Measurements from ENCODE around the gene BLOC1S3. TPM values are rescaled to one million over a fixed set of nuclear protein-coding genes. Genes with fewer than 3 reads are reported as not detected.

Gene BLOC1S3
- total RNA-seq, 1 donor from 2014 or later: 3.5 TPM

GRCh38 chr19:45171211-45171623, 7.4 kb upstream of the BLOC1S3 start:
- Histone ChIP-seq H3K9me3 (replicated peaks) (no peaks in the 10 kb centered on the region), H3K27me3 (ENCODE audit: low read depth) (no peaks in the 10 kb centered on the region), H3K4me1 (peaks cover 30% of the 10 kb centered on the region), H3K27ac (replicated peaks) (peak overlapping the region; percentile 72), H3K36me3 (no peaks in the 10 kb centered on the region), H3K4me3 (no peak overlapping the region)
- no peak for DNase-seq
- TF ChIP-seq CTCF (IDR thresholded peaks at IDR 0.05; ENCODE audit: borderline replicate concordance): no peak
- intact Hi-C loops (cut with micrococcal nuclease): no loop called here

- H3K4me1 ChIP-seq: peaks cover 22% of the 10 kb centered on the region
- no peak overlapping the region for H3K4me3 ChIP-seq
- H3K9me3 ChIP-seq (replicated peaks): no peaks in the 10 kb centered on the region
- no peaks in the 10 kb centered on the region for H3K27me3 ChIP-seq (ENCODE audit: low read depth)
- intact Hi-C loops (cut with micrococcal nuclease): no loop called here
- TF ChIP-seq CTCF (IDR thresholded peaks at IDR 0.05; ENCODE audit: borderline replicate concordance): no peak
- peak overlapping the region; percentile 72 for H3K27ac ChIP-seq (replicated peaks)
- no peak for DNase-seq
- no peaks in the 10 kb centered on the region for H3K36me3 ChIP-seq
Observed at GRCh38 chr19:45172173-45172572, 6.4 kb upstream of the BLOC1S3 start.

- peak overlapping the region; percentile 72 for H3K27ac ChIP-seq (replicated peaks)
- no peak overlapping the region for H3K4me3 ChIP-seq
- DNase-seq: no peak
- H3K4me1 ChIP-seq: peaks cover 25% of the 10 kb centered on the region
- intact Hi-C loops (cut with micrococcal nuclease): no loop called here
- no peak for TF ChIP-seq CTCF (IDR thresholded peaks at IDR 0.05; ENCODE audit: borderline replicate concordance)
- no peaks in the 10 kb centered on the region for H3K27me3 ChIP-seq (ENCODE audit: low read depth)
- H3K36me3 ChIP-seq: no peaks in the 10 kb centered on the region
- H3K9me3 ChIP-seq (replicated peaks): no peaks in the 10 kb centered on the region
Observed at GRCh38 chr19:45172611-45173208, 5.9 kb upstream of the BLOC1S3 start.

GRCh38 chr19:45173816-45174215, 4.8 kb upstream of the BLOC1S3 start:
- no peak for TF ChIP-seq CTCF (IDR thresholded peaks at IDR 0.05; ENCODE audit: borderline replicate concordance)
- no peak overlapping the region for H3K4me3 ChIP-seq
- no peak for DNase-seq
- H3K9me3 ChIP-seq (replicated peaks): no peaks in the 10 kb centered on the region
- intact Hi-C loops (cut with micrococcal nuclease): no loop called here
- H3K36me3 ChIP-seq: no peaks in the 10 kb centered on the region
- no peak overlapping the region for H3K27ac ChIP-seq (replicated peaks)
- peaks cover 30% of the 10 kb centered on the region for H3K4me1 ChIP-seq
- H3K27me3 ChIP-seq (ENCODE audit: low read depth): no peaks in the 10 kb centered on the region

GRCh38 chr19:45175515-45176345, 2.9 kb upstream of the BLOC1S3 start:
- Histone ChIP-seq H3K27me3 (ENCODE audit: low read depth) (no peaks in the 10 kb centered on the region), H3K27ac (replicated peaks) (no peak overlapping the region), H3K4me1 (peaks cover 49% of the 10 kb centered on the region), H3K4me3 (no peak overlapping the region), H3K9me3 (replicated peaks) (no peaks in the 10 kb centered on the region), H3K36me3 (no peaks in the 10 kb centered on the region)
- intact Hi-C loops (cut with micrococcal nuclease): no loop called here
- no peak for TF ChIP-seq CTCF (IDR thresholded peaks at IDR 0.05; ENCODE audit: borderline replicate concordance)
- DNase-seq: no peak
